Caco-2 (cell line): ENCODE data around the gene CDH13. TPM values are rescaled to one million over a fixed set of nuclear protein-coding genes. Genes with fewer than 3 reads are reported as not detected.

ENCODE experiments used
- BruUV-seq: library from RNA; stranded (reverse); fragments of 400-500 nt; replicated peaks from 2 replicates; lab custom pipeline; 2021; lab: Mats Ljungman, UMichigan
- CTCF ChIA-PET: fragments of 300-600 bp; sonication (Branson Sonifier 250); formaldehyde crosslinking; loops from one replicate; lab custom pipeline; 2022; ENCODE audit warnings: antibody characterized with exemption; lab: Charles Lee
- POLR2A ChIA-PET: fragments of 300-600 bp; sonication (Branson Sonifier 250); formaldehyde crosslinking; loops from one replicate; lab custom pipeline; 2022; ENCODE audit warnings: antibody characterized with exemption; lab: Charles Lee
- DNase-seq, 2 experiments: peaks; one replicate each; pipeline versions ENCODE4 v3.0.0 to v3.0.0-alpha.2; 2020 to 2022
- H3K27me3 ChIP-seq: replicated peaks from 2 replicates; pipeline ENCODE4 v1.6.0; 2011; ENCODE audit warnings: low read length; ENCODE audit not compliant: control insufficient read depth, insufficient read depth
- H3K36me3 ChIP-seq: 2 replicates; pipeline ENCODE4 v1.5.1; 2011; ENCODE audit warnings: low read length; ENCODE audit not compliant: control insufficient read depth, insufficient read depth
- H3K4me1 ChIP-seq: fragments of 250-450 bp; sonication (Bioruptor Pico); 2 replicates; pipeline ENCODE4 v1.5.1; 2020; ENCODE audit warnings: mild to moderate bottlenecking
- H3K4me3 ChIP-seq: 2 replicates; pipeline ENCODE4 v1.5.1; 2011; ENCODE audit warnings: low read depth, mild to moderate bottlenecking, control low read depth, low read length
- H3K9me3 ChIP-seq: fragments of 250-450 bp; sonication (Bioruptor Pico); 2 replicates; pipeline ENCODE4 v1.5.1; 2020; ENCODE audit warnings: mild to moderate bottlenecking, moderate library complexity
- H3K27ac Mint-ChIP-seq: one replicate; pipeline ENCODE4 v1.8.0; 2022; ENCODE audit warnings: mixed read lengths; ENCODE audit not compliant: unreplicated experiment
- H3K27me3 Mint-ChIP-seq: one replicate; pipeline ENCODE4 v1.8.0; 2022; ENCODE audit warnings: mixed read lengths; ENCODE audit not compliant: insufficient read depth, unreplicated experiment
- H3K36me3 Mint-ChIP-seq: one replicate; pipeline ENCODE4 v1.8.0; 2022; ENCODE audit warnings: mild to moderate bottlenecking, mixed read lengths; ENCODE audit not compliant: insufficient read depth, unreplicated experiment
- H3K4me1 Mint-ChIP-seq: one replicate; pipeline ENCODE4 v1.8.0; 2022; ENCODE audit warnings: low read depth, mixed read lengths; ENCODE audit not compliant: unreplicated experiment
- H3K4me3 Mint-ChIP-seq: one replicate; pipeline ENCODE4 v1.8.0; 2022; ENCODE audit warnings: mild to moderate bottlenecking, moderate library complexity, mixed read lengths; ENCODE audit not compliant: unreplicated experiment
- H3K9me3 Mint-ChIP-seq: one replicate; pipeline ENCODE4 v1.8.0; 2022; ENCODE audit warnings: mixed read lengths; ENCODE audit not compliant: unreplicated experiment
- intact Hi-C: fragments of 100-400 bp; cut with micrococcal nuclease; formaldehyde crosslinking; loops from one replicate; pipeline ENCODE4 v1.10.0; 2022; ENCODE audit not compliant: unreplicated experiment
- total RNA-seq: library from RNA; stranded (reverse); gene quantifications from 2 replicates; pipeline ENCODE4 v1.2.3, GENCODE V29; 2022
- TF ChIP-seq, protein P1 (sequence below), 2 experiments: fragments of 200-600 bp in 1 of 2; IDR thresholded peaks; 1 replicate in 1 of 2; 2 replicates in 1 of 2; pipeline versions ENCODE4 v1.5.1 to v1.8.0; 2011 to 2022; ENCODE audit warnings: antibody characterized with exemption in 1 of 2, control low read depth in 1 of 2, inconsistent platforms in 1 of 2, low read depth in 1 of 2, low read length in 1 of 2, mild to moderate bottlenecking in 1 of 2, moderate library complexity in 1 of 2; ENCODE audit not compliant: insufficient read depth in 1 of 2, severe bottlenecking in 1 of 2, unreplicated experiment in 1 of 2

Gene CDH13
- total RNA-seq, 1 experiment from 2014 or later, result 2.2 TPM

DNA sequence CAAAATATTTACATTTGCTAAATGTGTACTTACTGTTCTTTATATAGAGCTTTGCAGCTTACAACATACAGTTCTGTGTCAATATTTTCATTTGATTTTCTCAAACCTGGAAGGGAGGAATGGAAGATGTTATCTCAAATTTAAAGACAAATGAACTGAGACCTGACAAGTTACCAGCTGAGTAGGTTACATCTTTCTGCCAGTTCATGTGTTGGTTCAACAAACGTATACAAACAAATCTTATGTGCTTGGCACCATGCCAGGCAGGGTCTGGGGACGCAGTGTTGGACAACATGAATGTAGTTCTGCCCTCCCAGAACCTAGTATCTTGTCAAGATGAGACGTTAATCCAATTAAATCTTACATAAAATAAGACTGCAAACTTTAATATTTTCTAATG lies 673.6 kb downstream of the CDH13 start:
- TF ChIP-seq, protein P1, sequence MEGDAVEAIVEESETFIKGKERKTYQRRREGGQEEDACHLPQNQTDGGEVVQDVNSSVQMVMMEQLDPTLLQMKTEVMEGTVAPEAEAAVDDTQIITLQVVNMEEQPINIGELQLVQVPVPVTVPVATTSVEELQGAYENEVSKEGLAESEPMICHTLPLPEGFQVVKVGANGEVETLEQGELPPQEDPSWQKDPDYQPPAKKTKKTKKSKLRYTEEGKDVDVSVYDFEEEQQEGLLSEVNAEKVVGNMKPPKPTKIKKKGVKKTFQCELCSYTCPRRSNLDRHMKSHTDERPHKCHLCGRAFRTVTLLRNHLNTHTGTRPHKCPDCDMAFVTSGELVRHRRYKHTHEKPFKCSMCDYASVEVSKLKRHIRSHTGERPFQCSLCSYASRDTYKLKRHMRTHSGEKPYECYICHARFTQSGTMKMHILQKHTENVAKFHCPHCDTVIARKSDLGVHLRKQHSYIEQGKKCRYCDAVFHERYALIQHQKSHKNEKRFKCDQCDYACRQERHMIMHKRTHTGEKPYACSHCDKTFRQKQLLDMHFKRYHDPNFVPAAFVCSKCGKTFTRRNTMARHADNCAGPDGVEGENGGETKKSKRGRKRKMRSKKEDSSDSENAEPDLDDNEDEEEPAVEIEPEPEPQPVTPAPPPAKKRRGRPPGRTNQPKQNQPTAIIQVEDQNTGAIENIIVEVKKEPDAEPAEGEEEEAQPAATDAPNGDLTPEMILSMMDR (IDR thresholded peaks at IDR 0.05; ENCODE audit: insufficient read depth in 1 of 2, low read depth in 1 of 2, low read length in 1 of 2, severe bottlenecking in 1 of 2, unreplicated experiment in 1 of 2), result no peak
- Histone ChIP-seq H3K27me3 (peaks cover 3% of the 10 kb centered on the region), H3K9me3 (no peaks in the 10 kb centered on the region), H3K4me1 (peaks cover 4% of the 10 kb centered on the region; the same call in 1 of the 2 replicates), H3K36me3 (no peaks in the 10 kb centered on the region), H3K4me3 (no peak overlapping the region)
- ChIA-PET POLR2A (no interaction called here), CTCF (no interaction called here)
- Mint-ChIP-seq H3K9me3 (no peaks in the 10 kb centered on the region), H3K36me3 (no peaks in the 10 kb centered on the region), H3K4me3 (no peak overlapping the region), H3K27me3 (peaks cover 13% of the 10 kb centered on the region), H3K4me1 (no peaks in the 10 kb centered on the region), H3K27ac (no peak overlapping the region)
- no peak for DNase-seq
- intact Hi-C loops, result no loop called here
- no TSS peak for BruUV-seq

DNA sequence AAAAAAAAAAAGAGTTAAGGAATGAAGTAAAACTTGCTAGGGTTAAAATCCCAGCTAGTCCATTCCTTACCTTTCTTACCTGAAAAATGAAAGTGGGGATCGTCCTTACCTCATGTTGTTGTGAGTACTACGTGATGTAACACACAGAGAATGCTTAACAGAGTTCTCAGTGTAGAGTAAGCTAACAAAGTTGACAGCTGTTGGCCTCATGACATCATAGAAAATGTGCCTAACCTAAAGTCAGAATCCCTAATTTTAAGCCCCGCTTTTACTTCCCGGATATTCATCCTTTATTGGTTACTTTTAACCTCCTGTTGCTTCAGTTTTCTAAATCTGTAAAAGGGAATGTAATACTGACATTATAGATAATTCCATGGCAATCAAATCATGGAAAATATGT lies 675.2 kb downstream of the CDH13 start:
- H3K27me3 Mint-ChIP-seq, result peaks cover 13% of the 10 kb centered on the region
- no peak overlapping the region for H3K27ac Mint-ChIP-seq
- ChIA-PET CTCF (no interaction called here), POLR2A (no interaction called here)
- H3K36me3 Mint-ChIP-seq, result no peaks in the 10 kb centered on the region
- no peaks in the 10 kb centered on the region for H3K4me1 ChIP-seq
- intact Hi-C loops, result no loop called here
- no TSS peak for BruUV-seq
- H3K27me3 ChIP-seq, result peaks cover 3% of the 10 kb centered on the region
- TF ChIP-seq, protein P1 (IDR thresholded peaks at IDR 0.05; ENCODE audit: insufficient read depth in 1 of 2, low read depth in 1 of 2, low read length in 1 of 2, severe bottlenecking in 1 of 2, unreplicated experiment in 1 of 2), result no peak
- H3K4me1 Mint-ChIP-seq, result no peaks in the 10 kb centered on the region
- H3K4me3 ChIP-seq, result no peak overlapping the region
- no peaks in the 10 kb centered on the region for H3K9me3 ChIP-seq
- no peaks in the 10 kb centered on the region for H3K36me3 ChIP-seq
- no peak overlapping the region for H3K4me3 Mint-ChIP-seq
- no peak for DNase-seq
- no peaks in the 10 kb centered on the region for H3K9me3 Mint-ChIP-seq

DNA sequence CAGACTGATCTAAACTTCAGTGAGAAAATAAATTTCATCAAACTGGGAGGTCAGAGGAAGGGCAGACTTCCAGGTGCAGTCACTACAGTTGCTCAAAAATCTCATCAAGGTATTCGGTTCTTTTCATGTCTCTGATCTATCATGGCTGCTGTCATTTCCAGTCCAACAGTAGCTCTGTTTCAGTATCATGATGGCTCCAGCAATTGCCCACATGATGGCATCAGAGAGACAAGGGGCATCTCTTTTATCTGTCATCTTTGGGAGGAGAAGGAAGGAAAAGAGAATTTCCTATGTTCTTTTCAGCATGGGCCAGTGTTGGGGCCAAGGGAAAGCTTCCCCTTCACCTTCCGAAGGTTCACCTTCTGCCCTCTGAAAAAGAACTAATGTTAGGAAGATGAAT lies 676.1 kb downstream of the CDH13 start:
- ChIA-PET POLR2A (no interaction called here), CTCF (interaction anchor here (0.6 kb wide), 1 partner anchor 8 kb away, joined by 3 read pairs; no protein-coding TSS in a partner anchor)
- intact Hi-C loops, result no loop called here
- TF ChIP-seq, protein P1 (IDR thresholded peaks at IDR 0.05; ENCODE audit: insufficient read depth in 1 of 2, low read depth in 1 of 2, low read length in 1 of 2, severe bottlenecking in 1 of 2, unreplicated experiment in 1 of 2), result no peak
- Histone ChIP-seq H3K27me3 (peaks cover 3% of the 10 kb centered on the region), H3K4me1 (no peaks in the 10 kb centered on the region), H3K4me3 (no peak overlapping the region), H3K36me3 (no peaks in the 10 kb centered on the region), H3K9me3 (no peaks in the 10 kb centered on the region)
- DNase-seq, result no peak
- Mint-ChIP-seq H3K27me3 (peaks cover 13% of the 10 kb centered on the region), H3K9me3 (no peaks in the 10 kb centered on the region), H3K27ac (no peak overlapping the region), H3K4me3 (no peak overlapping the region), H3K36me3 (no peaks in the 10 kb centered on the region), H3K4me1 (no peaks in the 10 kb centered on the region)
- no TSS peak for BruUV-seq
